OCI-LY7 (cell line): ENCODE data around the gene PLCB1. TPM values are rescaled to one million over a fixed set of nuclear protein-coding genes. Genes with fewer than 3 reads are reported as not detected.
A peak's percentile ranks its signal among the peaks of the same experiment; 100 is the strongest.

Experiments
- BruUV-seq: library from RNA; stranded (reverse); fragments of 400-500 nt; replicated peaks from 2 replicates; lab custom pipeline; 2021; lab: Mats Ljungman, UMichigan
- CTCF ChIA-PET: fragments of 300-600 bp; sonication (Branson Sonifier 250); formaldehyde crosslinking; loops from one replicate; lab custom pipeline; 2022; ENCODE audit warnings: antibody characterized with exemption; ENCODE audit not compliant: unreplicated experiment; lab: Charles Lee
- POLR2A ChIA-PET: fragments of 300-600 bp; sonication (Branson Sonifier 250); formaldehyde crosslinking; loops from one replicate; lab custom pipeline; 2022; ENCODE audit warnings: antibody characterized with exemption; lab: Charles Lee
- DNase-seq: peaks from one replicate; pipeline ENCODE4 v3.0.0-alpha.2; 2015; ENCODE audit warnings: low spot score
- H2AFZ ChIP-seq: fragments of 200-600 bp; sonication (generic), shearing (Covaris generic); 2 replicates; pipeline ENCODE4 v1.6.1; 2014; ENCODE audit warnings: mild to moderate bottlenecking, antibody characterized with exemption, low read length, moderate library complexity
- H3K27ac ChIP-seq: fragments of 200-600 bp; sonication (generic); 2 replicates; pipeline ENCODE4 v1.5.1; 2014; ENCODE audit warnings: mixed run types, low read depth, mild to moderate bottlenecking, moderate library complexity, low read length, inconsistent platforms; ENCODE audit not compliant: poor library complexity, severe bottlenecking
- H3K36me3 ChIP-seq: fragments of 200-600 bp; sonication (generic); 2 replicates; pipeline ENCODE4 v1.6.1; 2014; ENCODE audit warnings: mild to moderate bottlenecking, antibody characterized with exemption, low read length, moderate library complexity, mixed read lengths; ENCODE audit not compliant: insufficient read depth
- H3K4me1 ChIP-seq: fragments of 200-600 bp; sonication (generic); 2 replicates; pipeline ENCODE4 v1.5.1; 2014; ENCODE audit warnings: mild to moderate bottlenecking, low read length; ENCODE audit not compliant: insufficient read depth, poor library complexity, severe bottlenecking
- H3K4me2 ChIP-seq: fragments of 200-600 bp; sonication (generic); 2 replicates; pipeline ENCODE4 v1.6.1; 2014; ENCODE audit warnings: mild to moderate bottlenecking, low read length
- H3K4me3 ChIP-seq: fragments of 200-600 bp; sonication (generic); 2 replicates; pipeline ENCODE4 v1.5.1; 2014; ENCODE audit warnings: mild to moderate bottlenecking, low read depth, low read length; ENCODE audit not compliant: poor library complexity, severe bottlenecking
- H3K79me2 ChIP-seq: fragments of 200-600 bp; sonication (generic); 2 replicates; pipeline ENCODE4 v1.6.1; 2016; ENCODE audit warnings: low read depth, mild to moderate bottlenecking, low read length, moderate library complexity, mixed read lengths; ENCODE audit not compliant: insufficient read depth
- H3K9me2 ChIP-seq: fragments of 200-600 bp; sonication (generic); 2 replicates; pipeline ENCODE4 v1.6.1; 2016; ENCODE audit warnings: mild to moderate bottlenecking, low read length, mixed read lengths; ENCODE audit not compliant: insufficient read depth
- H3K9me3 ChIP-seq: fragments of 200-600 bp; sonication (generic); 2 replicates; pipeline ENCODE4 v1.6.1; 2014; ENCODE audit warnings: mild to moderate bottlenecking, mixed run types, low read length, mixed read lengths
- H4K20me1 ChIP-seq: fragments of 200-600 bp; sonication (generic); 2 replicates; pipeline ENCODE4 v1.6.1; 2014; ENCODE audit warnings: mild to moderate bottlenecking, antibody characterized with exemption, low read length, moderate library complexity, mixed read lengths; ENCODE audit not compliant: insufficient read depth
- EZH2phosphoT487 ChIP-seq: fragments of 200-600 bp; sonication (generic); IDR thresholded peaks from 2 replicates; pipeline ENCODE4 v1.6.1; 2018; ENCODE audit warnings: low read depth, borderline replicate concordance, mild to moderate bottlenecking, mixed run types, antibody characterized with exemption, low read length, moderate library complexity, mixed read lengths
- intact Hi-C: fragments of 100-400 bp; cut with micrococcal nuclease; formaldehyde crosslinking; loops from one replicate; pipeline ENCODE4 v1.10.0; 2022; ENCODE audit not compliant: unreplicated experiment
- total RNA-seq, 2 experiments: library from RNA; depleted of rRNA in 1 of 2; stranded (reverse); fragments of >200 nt in 1 of 2; shearing (Covaris generic) in 1 of 2; gene quantifications; 2 replicates each; pipeline ENCODE4 v1.2.3, GENCODE V29; 2014 to 2022
- TF ChIP-seq, protein P1 (sequence below): fragments of 200-600 bp; sonication (generic); conservative IDR thresholded peaks from 2 replicates; pipeline ENCODE4 v1.5.1; 2014; ENCODE audit warnings: mild to moderate bottlenecking, antibody characterized with exemption, low read length, moderate library complexity, mixed read lengths

PLCB1 gene
- total RNA-seq, 2 experiments from 2014 or later, result 14.6 to 30.5 TPM

DNA sequence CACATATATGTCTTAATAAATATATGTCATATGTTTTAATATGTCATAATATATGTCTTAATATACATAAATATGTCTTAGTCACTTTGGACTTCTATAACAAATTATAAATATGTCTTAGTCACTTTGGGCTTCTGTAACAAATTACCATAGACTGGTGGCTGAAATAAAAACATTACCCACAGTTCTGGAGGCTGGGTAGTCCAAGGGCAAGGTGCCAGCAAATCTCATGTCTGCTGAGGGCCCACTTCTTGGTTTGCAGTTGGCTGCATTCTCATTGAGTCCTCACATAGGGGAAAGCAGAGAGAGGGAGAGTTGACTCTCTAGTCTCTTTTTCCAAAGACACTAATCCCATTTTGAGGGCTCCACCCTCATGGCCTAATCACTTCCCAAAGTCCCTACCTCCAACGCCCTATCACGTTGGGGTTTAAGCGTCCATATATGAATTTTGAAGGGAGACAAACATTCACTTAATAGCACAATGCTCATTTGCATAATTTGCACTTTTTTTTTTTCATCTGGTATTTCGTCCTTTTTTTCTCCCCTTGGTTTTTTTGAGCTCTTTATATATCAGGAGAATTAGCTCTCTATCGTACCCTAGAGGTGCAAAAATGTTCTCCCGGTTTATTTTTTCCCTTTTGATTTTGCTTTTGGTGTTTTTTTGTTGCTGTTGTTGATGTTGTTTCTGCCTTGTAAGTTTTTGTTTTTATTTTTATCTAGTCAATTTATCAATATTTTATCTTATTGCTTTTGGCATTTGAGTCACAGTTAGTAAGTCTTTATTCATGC lies 266.4 kb downstream of the PLCB1 start:
- DNase-seq, result no peak
- Histone ChIP-seq H4K20me1 (no peaks in the 10 kb centered on the region), H3K4me1 (peaks cover 83% of the 10 kb centered on the region), H3K4me3 (no peak overlapping the region), H3K79me2 (peaks cover 33% of the 10 kb centered on the region; the same call in 1 of the 2 replicates), H3K27ac (peak overlapping the region; percentile 98), H3K4me2 (peak overlapping the region; percentile 80), H3K9me2 (no peaks in the 10 kb centered on the region), H3K36me3 (peaks cover 35% of the 10 kb centered on the region), H3K9me3 (peaks cover 27% of the 10 kb centered on the region; the same call in 1 of the 2 replicates), H2AFZ (peak overlapping the region; percentile 47; the same call in 1 of the 2 replicates)
- no TSS peak for BruUV-seq
- ChIA-PET POLR2A (interaction anchor here (1.1 to 1.5 kb wide), 2 partner anchors 8 to 24 kb away, joined by 4 to 7 read pairs; no protein-coding TSS in a partner anchor), CTCF (no interaction called here)
- TF ChIP-seq, protein P1, sequence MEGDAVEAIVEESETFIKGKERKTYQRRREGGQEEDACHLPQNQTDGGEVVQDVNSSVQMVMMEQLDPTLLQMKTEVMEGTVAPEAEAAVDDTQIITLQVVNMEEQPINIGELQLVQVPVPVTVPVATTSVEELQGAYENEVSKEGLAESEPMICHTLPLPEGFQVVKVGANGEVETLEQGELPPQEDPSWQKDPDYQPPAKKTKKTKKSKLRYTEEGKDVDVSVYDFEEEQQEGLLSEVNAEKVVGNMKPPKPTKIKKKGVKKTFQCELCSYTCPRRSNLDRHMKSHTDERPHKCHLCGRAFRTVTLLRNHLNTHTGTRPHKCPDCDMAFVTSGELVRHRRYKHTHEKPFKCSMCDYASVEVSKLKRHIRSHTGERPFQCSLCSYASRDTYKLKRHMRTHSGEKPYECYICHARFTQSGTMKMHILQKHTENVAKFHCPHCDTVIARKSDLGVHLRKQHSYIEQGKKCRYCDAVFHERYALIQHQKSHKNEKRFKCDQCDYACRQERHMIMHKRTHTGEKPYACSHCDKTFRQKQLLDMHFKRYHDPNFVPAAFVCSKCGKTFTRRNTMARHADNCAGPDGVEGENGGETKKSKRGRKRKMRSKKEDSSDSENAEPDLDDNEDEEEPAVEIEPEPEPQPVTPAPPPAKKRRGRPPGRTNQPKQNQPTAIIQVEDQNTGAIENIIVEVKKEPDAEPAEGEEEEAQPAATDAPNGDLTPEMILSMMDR, result peak; percentile 35; the same call in 1 of the 2 replicates
- TF ChIP-seq EZH2phosphoT487, result no peak
- intact Hi-C loops, result loop anchor here (5.0 to 10.0 kb wide), 2 partner anchors 376 to 624 kb away; no protein-coding TSS in a partner anchor

DNA sequence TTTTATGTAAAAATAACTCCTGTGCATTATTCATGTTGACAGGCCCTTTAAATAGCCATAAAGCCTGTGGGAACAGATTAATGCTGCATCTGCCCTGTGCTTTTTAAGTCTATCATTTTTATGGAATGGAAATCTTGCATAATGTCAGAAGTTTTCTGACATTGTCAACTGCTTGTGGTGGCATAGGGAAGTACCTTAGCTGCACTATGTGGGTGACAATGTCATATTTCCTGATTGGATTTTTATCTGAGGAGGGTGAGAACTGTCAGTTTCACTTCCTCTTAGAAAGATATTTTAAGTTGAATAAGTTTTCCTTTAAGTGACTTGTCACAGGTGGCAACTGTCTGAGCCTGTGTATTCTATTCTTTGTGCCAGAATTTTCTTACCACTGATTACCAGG lies 267.9 kb downstream of the PLCB1 start:
- H3K9me2 ChIP-seq, result no peaks in the 10 kb centered on the region
- intact Hi-C loops, result loop anchor here (2.0 to 10.0 kb wide), 5 partner anchors 27 to 625 kb away; no protein-coding TSS in a partner anchor
- H3K4me3 ChIP-seq, result peak overlapping the region; percentile 47
- H3K27ac ChIP-seq, result peak overlapping the region; percentile 98
- H3K36me3 ChIP-seq, result peaks cover 44% of the 10 kb centered on the region
- peaks cover 33% of the 10 kb centered on the region; the same call in 1 of the 2 replicates for H3K79me2 ChIP-seq
- H4K20me1 ChIP-seq, result no peaks in the 10 kb centered on the region
- TF ChIP-seq, protein P1, result no peak
- no peak for TF ChIP-seq EZH2phosphoT487
- peak overlapping the region; percentile 80 for H3K4me2 ChIP-seq
- H3K4me1 ChIP-seq, result peaks cover 86% of the 10 kb centered on the region
- DNase-seq, result peak; percentile 93
- ChIA-PET POLR2A (interaction anchor here (1.5 kb wide), 1 partner anchor 10 kb away, joined by 7 read pairs; no protein-coding TSS in a partner anchor), CTCF (no interaction called here)
- peaks cover 27% of the 10 kb centered on the region; the same call in 1 of the 2 replicates for H3K9me3 ChIP-seq
- peak overlapping the region; percentile 10; the same call in 1 of the 2 replicates for H2AFZ ChIP-seq
- BruUV-seq, result no TSS peak
